H9 (cell line): ENCODE results near the gene ZNF467. TPM values are rescaled to one million over a fixed set of nuclear protein-coding genes. Genes with fewer than 3 reads are reported as not detected.
A peak's percentile ranks its signal among the peaks of the same experiment; 100 is the strongest.

ENCODE experiments used
- DNase-seq: peaks from one replicate; pipeline ENCODE4 v3.0.0-alpha.2; 2017
- H2AFZ ChIP-seq: one replicate; pipeline ENCODE4 v1.6.1; 2013; ENCODE audit warnings: mild to moderate bottlenecking, low read length, control low read depth, moderate library complexity
- H2AK5ac ChIP-seq: 2 replicates; pipeline ENCODE4 v1.6.1; 2013; ENCODE audit warnings: low read length, control low read depth, mixed read lengths; ENCODE audit not compliant: insufficient read length
- H2BK120ac ChIP-seq: one replicate; pipeline ENCODE4 v1.6.1; 2013; ENCODE audit warnings: low read depth, mild to moderate bottlenecking, low read length, control low read depth, inconsistent platforms; ENCODE audit not compliant: poor library complexity, severe bottlenecking
- H2BK12ac ChIP-seq: 2 replicates; pipeline ENCODE4 v1.6.1; 2013; ENCODE audit warnings: low read length, control low read depth, mixed read lengths, low read depth; ENCODE audit not compliant: insufficient read length
- H2BK15ac ChIP-seq: 2 replicates; pipeline ENCODE4 v1.6.1; 2013; ENCODE audit warnings: low read depth, low read length, control low read depth
- H2BK20ac ChIP-seq: one replicate; pipeline ENCODE4 v1.6.1; 2013; ENCODE audit warnings: low read depth, mild to moderate bottlenecking, low read length, control low read depth, inconsistent platforms; ENCODE audit not compliant: poor library complexity, severe bottlenecking
- H2BK5ac ChIP-seq: 2 replicates; pipeline ENCODE4 v1.6.1; 2013; ENCODE audit warnings: low read length, control low read depth, mixed read lengths; ENCODE audit not compliant: insufficient read length
- H3K14ac ChIP-seq: 2 replicates; pipeline ENCODE4 v1.6.1; 2013; ENCODE audit warnings: low read length, control low read depth; ENCODE audit not compliant: insufficient read depth
- H3K18ac ChIP-seq: 2 replicates; pipeline ENCODE4 v1.6.1; 2013; ENCODE audit warnings: low read depth, mild to moderate bottlenecking, mixed read lengths, low read length, control low read depth; ENCODE audit not compliant: insufficient read length
- H3K23ac ChIP-seq: 2 replicates; pipeline ENCODE4 v1.6.1; 2013; ENCODE audit warnings: low read length, control low read depth, mixed read lengths, low read depth; ENCODE audit not compliant: insufficient read length
- H3K23me2 ChIP-seq: 2 replicates; pipeline ENCODE4 v1.6.1; 2013; ENCODE audit warnings: low read depth, mild to moderate bottlenecking, mixed read lengths, low read length, control low read depth; ENCODE audit not compliant: insufficient read length, poor library complexity, severe bottlenecking
- H3K27ac ChIP-seq: 2 replicates; pipeline ENCODE4 v1.5.1; 2013; ENCODE audit warnings: low read length, control low read depth, mixed read lengths, low read depth; ENCODE audit not compliant: insufficient read length
- H3K27me3 ChIP-seq: 2 replicates; pipeline ENCODE4 v1.6.1; 2013; ENCODE audit warnings: low read length, control low read depth, inconsistent platforms; ENCODE audit not compliant: insufficient read depth
- H3K4ac ChIP-seq: 2 replicates; pipeline ENCODE4 v1.6.1; 2013; ENCODE audit warnings: low read depth, mild to moderate bottlenecking, control low read depth, inconsistent platforms, low read length, moderate library complexity
- H3K4me1 ChIP-seq: 2 replicates; pipeline ENCODE4 v1.6.1; 2013; ENCODE audit warnings: low read length, control low read depth, inconsistent platforms; ENCODE audit not compliant: insufficient read depth
- H3K4me2 ChIP-seq: 2 replicates; pipeline ENCODE4 v1.6.1; 2013; ENCODE audit warnings: low read length, control low read depth, mixed read lengths; ENCODE audit not compliant: insufficient read length, insufficient read depth
- H3K56ac ChIP-seq: 2 replicates; pipeline ENCODE4 v1.6.1; 2013; ENCODE audit warnings: low read depth, mild to moderate bottlenecking, mixed read lengths, low read length, control low read depth; ENCODE audit not compliant: insufficient read length
- H3K79me1 ChIP-seq: 2 replicates; pipeline ENCODE4 v1.6.1; 2013; ENCODE audit warnings: low read depth, mild to moderate bottlenecking, moderate library complexity, low read length, control low read depth, inconsistent platforms; ENCODE audit not compliant: insufficient read depth, poor library complexity, severe bottlenecking
- H3K79me2 ChIP-seq: 2 replicates; pipeline ENCODE4 v1.6.1; 2013; ENCODE audit warnings: low read length, control low read depth, inconsistent platforms; ENCODE audit not compliant: insufficient read depth
- H3K9ac ChIP-seq: 2 replicates; pipeline ENCODE4 v1.6.1; 2013; ENCODE audit warnings: low read length, control low read depth, mixed read lengths; ENCODE audit not compliant: insufficient read length; ENCODE audit errors: extremely low read depth
- H3K9me3 ChIP-seq: one replicate; pipeline ENCODE4 v1.6.1; 2013; ENCODE audit warnings: low read depth, low read length, inconsistent platforms; ENCODE audit not compliant: control insufficient read depth
- H3T11ph ChIP-seq: one replicate; pipeline ENCODE4 v1.6.1; 2013; ENCODE audit warnings: mild to moderate bottlenecking, low read length, control low read depth, inconsistent platforms
- H4K20me1 ChIP-seq: one replicate; pipeline ENCODE4 v1.6.1; 2013; ENCODE audit not compliant: control insufficient read depth, insufficient read length, insufficient read depth
- H4K5ac ChIP-seq: 2 replicates; pipeline ENCODE4 v1.6.1; 2013; ENCODE audit warnings: low read depth, mild to moderate bottlenecking, mixed read lengths, low read length, control low read depth; ENCODE audit not compliant: insufficient read length
- H4K8ac ChIP-seq: replicated peaks from 2 replicates; pipeline ENCODE4 v1.6.1; 2013; ENCODE audit warnings: low read length, control low read depth, mixed read lengths, low read depth; ENCODE audit not compliant: insufficient read length
- H4K91ac ChIP-seq: 2 replicates; pipeline ENCODE4 v1.6.1; 2013; ENCODE audit warnings: low read depth, mild to moderate bottlenecking, moderate library complexity, mixed read lengths, low read length, control low read depth; ENCODE audit not compliant: insufficient read length
- H3K27ac Mint-ChIP-seq, 3 experiments: 2 replicates in 2 of 3; 3 replicates in 1 of 3; pipeline ENCODE4 v1.8.0; 2020 to 2021; ENCODE audit warnings: mixed read lengths in 3 of 3, mild to moderate bottlenecking in 1 of 3, moderate library complexity in 1 of 3
- H3K27me3 Mint-ChIP-seq: 2 replicates; pipeline ENCODE4 v1.8.0; 2021; ENCODE audit warnings: low read depth, mild to moderate bottlenecking, moderate library complexity, mixed read lengths
- H3K36me3 Mint-ChIP-seq, 3 experiments: 2 replicates in 2 of 3; 3 replicates in 1 of 3; pipeline ENCODE4 v1.8.0; 2020 to 2021; ENCODE audit warnings: low read depth in 3 of 3, mixed read lengths in 3 of 3; ENCODE audit not compliant: insufficient read depth in 1 of 3
- H3K4me1 Mint-ChIP-seq, 2 experiments: 2 replicates each; pipeline ENCODE4 v1.8.0; 2020; ENCODE audit warnings: mixed read lengths in 2 of 2
- H3K4me3 Mint-ChIP-seq, 2 experiments: 2 replicates in 1 of 2; 3 replicates in 1 of 2; pipeline ENCODE4 v1.8.0; 2020 to 2021; ENCODE audit warnings: mild to moderate bottlenecking in 2 of 2, mixed read lengths in 2 of 2, moderate library complexity in 1 of 2
- H3K9me3 Mint-ChIP-seq, 2 experiments: 2 replicates in 1 of 2; 3 replicates in 1 of 2; pipeline ENCODE4 v1.8.0; 2020; ENCODE audit warnings: mild to moderate bottlenecking in 2 of 2, mixed read lengths in 2 of 2, moderate library complexity in 1 of 2
- WGBS: extraction: QIAGEN DNeasy Blood & Tissue Kit; methylation state at CpG from one replicate; pipeline ENCODE4 v1.1.7; 2013; ENCODE audit warnings: missing lambda C conversion rate, low lambda C conversion rate, mixed read lengths; ENCODE audit not compliant: insufficient read length; ENCODE audit errors: extremely low coverage; 5-methylcytosine and 5-hydroxymethylcytosine counted together
- total RNA-seq: library from RNA; stranded (reverse); gene quantifications from 2 replicates; pipeline ENCODE4 v1.2.1, GENCODE V29; 2021
- TF ChIP-seq, protein P1 (sequence below): fragments of 200-600 bp; sonication (generic); conservative IDR thresholded peaks from 3 replicates; pipeline ENCODE4 v1.8.0; 2021; ENCODE audit warnings: antibody characterized with exemption, mild to moderate bottlenecking

Gene ZNF467
- total RNA-seq, 1 experiment from 2014 or later, result 0.31 TPM

DNA sequence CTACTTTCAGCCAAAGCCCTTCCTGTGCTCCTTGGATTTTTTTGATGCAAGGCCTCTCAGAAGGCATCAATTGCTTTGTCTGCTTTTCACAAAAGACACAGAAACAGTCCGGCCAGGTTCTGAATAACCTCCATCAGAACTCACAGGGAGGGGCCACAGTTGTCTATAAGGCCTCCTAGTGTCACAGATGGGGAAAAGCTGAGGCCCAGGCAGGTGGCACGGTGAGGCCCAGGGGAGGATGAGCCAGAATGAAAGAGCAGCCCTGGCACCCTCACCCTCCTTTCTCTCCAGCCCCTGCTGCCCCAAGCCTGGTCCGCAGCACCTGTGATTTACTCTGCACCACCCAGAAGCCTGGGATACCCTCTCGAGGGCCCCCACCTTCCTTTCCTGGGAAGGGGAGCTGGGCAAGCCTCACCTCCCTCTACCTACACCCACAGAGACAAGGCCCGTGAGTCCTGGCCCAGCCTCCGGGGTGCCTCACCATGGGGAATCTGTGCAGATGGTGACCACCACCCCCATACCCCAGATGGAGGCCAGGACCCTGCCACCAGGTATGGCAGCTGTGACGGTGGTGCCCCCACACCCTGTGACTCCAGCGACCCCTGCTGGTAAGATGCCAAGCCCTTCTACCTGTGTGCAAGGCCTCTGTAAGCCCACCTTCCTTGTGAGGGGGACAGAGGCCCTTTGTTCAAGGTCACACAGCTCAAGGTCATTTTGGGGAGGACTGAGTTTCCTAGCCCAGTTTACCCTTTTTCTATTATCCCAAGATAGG lies 26.2 kb upstream of the ZNF467 start:
- DNase-seq, result peak; percentile 79
- Histone ChIP-seq H3K27ac (no peak overlapping the region), H4K8ac (no peak overlapping the region), H3K9ac (no peak overlapping the region), H3T11ph (no peak overlapping the region), H3K79me2 (no peaks in the 10 kb centered on the region), H2AK5ac (no peak overlapping the region), H2AFZ (no peak overlapping the region), H3K14ac (no peak overlapping the region), H2BK20ac (no peak overlapping the region), H3K56ac (no peak overlapping the region), H3K27me3 (no peaks in the 10 kb centered on the region), H3K4me1 (no peaks in the 10 kb centered on the region), H2BK5ac (no peak overlapping the region), H4K91ac (no peak overlapping the region), H3K23ac (no peak overlapping the region), H3K79me1 (no peaks in the 10 kb centered on the region), H3K4ac (no peak overlapping the region), H2BK15ac (no peak overlapping the region), H4K5ac (no peak overlapping the region), H2BK120ac (no peak overlapping the region), H3K4me2 (no peak overlapping the region), H3K23me2 (no peaks in the 10 kb centered on the region), H4K20me1 (no peaks in the 10 kb centered on the region), H3K9me3 (no peaks in the 10 kb centered on the region), H2BK12ac (no peak overlapping the region), H3K18ac (no peak overlapping the region)
- peak overlapping the region in 1 of 3 experiments; percentile 90; a peak in 2 of 7 replicates for H3K27ac Mint-ChIP-seq
- H3K4me3 Mint-ChIP-seq, result no peak overlapping the region
- peaks cover 0 to 10% of the 10 kb centered on the region in 2 experiments for H3K4me1 Mint-ChIP-seq
- H3K9me3 Mint-ChIP-seq, result no peaks in the 10 kb centered on the region
- no peaks in the 10 kb centered on the region for H3K36me3 Mint-ChIP-seq
- TF ChIP-seq, protein P1, sequence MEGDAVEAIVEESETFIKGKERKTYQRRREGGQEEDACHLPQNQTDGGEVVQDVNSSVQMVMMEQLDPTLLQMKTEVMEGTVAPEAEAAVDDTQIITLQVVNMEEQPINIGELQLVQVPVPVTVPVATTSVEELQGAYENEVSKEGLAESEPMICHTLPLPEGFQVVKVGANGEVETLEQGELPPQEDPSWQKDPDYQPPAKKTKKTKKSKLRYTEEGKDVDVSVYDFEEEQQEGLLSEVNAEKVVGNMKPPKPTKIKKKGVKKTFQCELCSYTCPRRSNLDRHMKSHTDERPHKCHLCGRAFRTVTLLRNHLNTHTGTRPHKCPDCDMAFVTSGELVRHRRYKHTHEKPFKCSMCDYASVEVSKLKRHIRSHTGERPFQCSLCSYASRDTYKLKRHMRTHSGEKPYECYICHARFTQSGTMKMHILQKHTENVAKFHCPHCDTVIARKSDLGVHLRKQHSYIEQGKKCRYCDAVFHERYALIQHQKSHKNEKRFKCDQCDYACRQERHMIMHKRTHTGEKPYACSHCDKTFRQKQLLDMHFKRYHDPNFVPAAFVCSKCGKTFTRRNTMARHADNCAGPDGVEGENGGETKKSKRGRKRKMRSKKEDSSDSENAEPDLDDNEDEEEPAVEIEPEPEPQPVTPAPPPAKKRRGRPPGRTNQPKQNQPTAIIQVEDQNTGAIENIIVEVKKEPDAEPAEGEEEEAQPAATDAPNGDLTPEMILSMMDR, result peak; percentile 84
- WGBS, result no CpG with 5 or more reads among the region's 8 CpGs
- H3K27me3 Mint-ChIP-seq, result peaks cover 7% of the 10 kb centered on the region
